Adrenal gland (tissue), 12 donors: ENCODE measurements around the gene PANX2. TPM values are rescaled to one million over a fixed set of nuclear protein-coding genes. Genes with fewer than 3 reads are reported as not detected.

ENCODE experiments used
- DNase-seq, 7 donors: peaks; one replicate each; pipeline ENCODE4 v3.0.0-alpha.2; 2019 to 2020
- H3K27ac ChIP-seq, 5 donors: fragments of 200-600 bp; sonication (generic) in 4 of 5; 1 replicate in 3 of 5; 2 replicates in 2 of 5; pipeline versions ENCODE4 v1.5.1 to v1.8.0; 2016 to 2020; ENCODE audit warnings: mild to moderate bottlenecking in 1 of 5
- H3K27me3 ChIP-seq: fragments of 200-600 bp; 2 replicates; pipeline ENCODE4 v1.8.0; 2021
- H3K36me3 ChIP-seq, 2 donors: fragments of 200-600 bp; replicated peaks in 1 of 2; 1 replicate in 1 of 2; 2 replicates in 1 of 2; pipeline versions ENCODE4 v1.5.1 to v1.8.0; 2018 to 2022
- H3K4me1 ChIP-seq, 2 donors: fragments of 200-600 bp; replicated peaks in 1 of 2; 1 replicate in 1 of 2; 2 replicates in 1 of 2; pipeline versions ENCODE4 v1.5.1 to v1.8.0; 2018 to 2021
- H3K4me3 ChIP-seq, 4 donors: fragments of 200-600 bp; sonication (generic) in 3 of 4; one replicate each; pipeline ENCODE4 v1.5.1; 2016 to 2018
- H3K9me3 ChIP-seq, 3 donors: fragments of 200-600 bp; sonication (generic) in 1 of 3; replicated peaks in 1 of 3; 1 replicate in 2 of 3; 2 replicates in 1 of 3; pipeline versions ENCODE4 v1.5.1 to v1.8.0; 2016 to 2021
- POLR2A ChIP-seq, 2 donors: fragments of 450-650 bp; IDR thresholded peaks; one replicate each; pipeline ENCODE4 v1.6.1; 2017; ENCODE audit warnings: antibody characterized with exemption in 2 of 2, mild to moderate bottlenecking in 2 of 2, moderate library complexity in 1 of 2
- WGBS, 4 donors: extraction: QIAGEN DNeasy Blood & Tissue Kit in 2 of 4; methylation state at CpG; one replicate each; pipeline versions ENCODE4 v1.1.5 to v1.1.7; 2013 to 2017; 5-methylcytosine and 5-hydroxymethylcytosine counted together
- intact Hi-C, 2 donors: fragments of 100-400 bp; cut with DNase I; formaldehyde crosslinking; loops; one replicate each; pipeline versions ENCODE4 v1.14.1 to v1.15.0; 2022 to 2023
- polyA plus RNA-seq, 3 donors: library from polyadenylated mRNA; stranded (reverse); fragments of 200-250 nt in 2 of 3; fragments of 350-450 nt in 1 of 3; fragmentation: Illumina TruSeq in 1 of 3; extraction: RNeasy Lipid Tissue Mini Kit (QIAGEN cat#74804) in 1 of 3; gene quantifications; one replicate each; pipeline ENCODE4 v1.2.3, GENCODE V29; 2013 to 2014
- total RNA-seq, 9 donors: library from RNA; depleted of rRNA in 4 of 9; stranded (reverse); fragments of >200 nt in 4 of 9; fragments of 120-200 nt in 1 of 9; fragmentation: NEBNext Ultra II Directional in 1 of 9; extraction: Animal tissue kit (Norgen Biotek cat#: 25700) in 1 of 9; gene quantifications; one replicate each; pipeline versions ENCODE4 v1.1.0 to v1.2.4, GENCODE V29; 2013 to 2023
- TF ChIP-seq, protein P1 (sequence below), 6 experiments: fragments of 450-650 bp in 4 of 6; fragments of 200-600 bp in 2 of 6; sonication (generic) in 1 of 6; IDR thresholded peaks; 1 replicate in 5 of 6; 2 replicates in 1 of 6; pipeline versions ENCODE4 v1.5.1 to v1.8.0; 2016 to 2021; ENCODE audit warnings: antibody characterized with exemption in 6 of 6, mild to moderate bottlenecking in 2 of 6, moderate library complexity in 1 of 6
- donor health status: healthy with polysubstance abuse.
- donor health status: Bipolar disorder and iron deficiency.
- donor health status: DM: yes; HTN: yes; CAD: no.
- donor health status: DM: no; HTN: no; CAD: no.
- donor health status: DM: no; HTN: no; CAD: no.
- donor health status: DM: yes; HTN: yes; CAD: no.

PANX2 gene
- total and polyA plus RNA-seq, 12 donors: 0.22 to 4.1 (median 0.70) TPM

- Histone ChIP-seq H3K4me3 (no peak overlapping the region), H3K27ac (no peak overlapping the region), H3K36me3 (peaks cover 0 to 82% of the 10 kb centered on the region in 2 donors), H3K9me3 (no peaks in the 10 kb centered on the region), H3K4me1 (no peaks in the 10 kb centered on the region), H3K27me3 (no peaks in the 10 kb centered on the region)
- WGBS, 4 donors: 81 to 93% (median 90%) methylated on average over 10 to 19 of the region's 19 CpGs
- DNase-seq: no peak
- intact Hi-C loops: no loop called here
- TF ChIP-seq, protein P1, sequence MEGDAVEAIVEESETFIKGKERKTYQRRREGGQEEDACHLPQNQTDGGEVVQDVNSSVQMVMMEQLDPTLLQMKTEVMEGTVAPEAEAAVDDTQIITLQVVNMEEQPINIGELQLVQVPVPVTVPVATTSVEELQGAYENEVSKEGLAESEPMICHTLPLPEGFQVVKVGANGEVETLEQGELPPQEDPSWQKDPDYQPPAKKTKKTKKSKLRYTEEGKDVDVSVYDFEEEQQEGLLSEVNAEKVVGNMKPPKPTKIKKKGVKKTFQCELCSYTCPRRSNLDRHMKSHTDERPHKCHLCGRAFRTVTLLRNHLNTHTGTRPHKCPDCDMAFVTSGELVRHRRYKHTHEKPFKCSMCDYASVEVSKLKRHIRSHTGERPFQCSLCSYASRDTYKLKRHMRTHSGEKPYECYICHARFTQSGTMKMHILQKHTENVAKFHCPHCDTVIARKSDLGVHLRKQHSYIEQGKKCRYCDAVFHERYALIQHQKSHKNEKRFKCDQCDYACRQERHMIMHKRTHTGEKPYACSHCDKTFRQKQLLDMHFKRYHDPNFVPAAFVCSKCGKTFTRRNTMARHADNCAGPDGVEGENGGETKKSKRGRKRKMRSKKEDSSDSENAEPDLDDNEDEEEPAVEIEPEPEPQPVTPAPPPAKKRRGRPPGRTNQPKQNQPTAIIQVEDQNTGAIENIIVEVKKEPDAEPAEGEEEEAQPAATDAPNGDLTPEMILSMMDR (IDR thresholded peaks at IDR 0.05): peak in 2 of 6 experiments; percentile 4 to 9
- TF ChIP-seq POLR2A (IDR thresholded peaks at IDR 0.05): no peak
These were observed 51.1 kb downstream of the PANX2 start for GRCh38 chr22:50221410-50222300.

DNA sequence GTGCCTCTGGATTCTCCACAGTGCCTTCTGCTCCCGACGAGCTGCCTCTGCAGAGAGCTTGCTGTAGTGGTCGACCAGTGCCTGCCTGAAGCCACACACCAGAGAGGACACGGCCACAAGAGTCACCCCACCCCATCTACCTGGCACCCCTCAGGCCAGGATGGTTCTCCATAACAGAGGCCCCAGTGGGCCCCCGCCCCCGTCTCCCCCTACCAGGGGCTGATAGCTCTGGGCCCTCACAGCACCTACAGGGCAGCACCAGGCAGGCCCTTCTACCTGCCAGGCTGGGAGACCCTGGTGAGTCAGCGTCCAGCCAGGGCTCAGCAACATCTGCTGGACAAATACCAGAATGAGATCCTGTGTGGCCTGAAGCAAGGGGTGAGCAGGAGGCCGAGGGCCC, 52.0 kb downstream of the PANX2 start:
- Histone ChIP-seq H3K36me3 (peaks cover 0 to 77% of the 10 kb centered on the region in 2 donors), H3K4me3 (no peak overlapping the region), H3K9me3 (no peaks in the 10 kb centered on the region), H3K27ac (no peak overlapping the region), H3K4me1 (no peaks in the 10 kb centered on the region), H3K27me3 (no peaks in the 10 kb centered on the region)
- no peak for DNase-seq
- TF ChIP-seq POLR2A (IDR thresholded peaks at IDR 0.05): no peak
- TF ChIP-seq, protein P1 (IDR thresholded peaks at IDR 0.05): no peak
- intact Hi-C loops: no loop called here
- 88 to 100% (median 98%) methylated on average over 2 to 8 of the region's 8 CpGs for WGBS, 4 donors

- H3K36me3 ChIP-seq: peaks cover 0 to 75% of the 10 kb centered on the region in 2 donors
- H3K9me3 ChIP-seq: no peaks in the 10 kb centered on the region
- DNase-seq: no peak
- H3K4me1 ChIP-seq: no peaks in the 10 kb centered on the region
- H3K27ac ChIP-seq: no peak overlapping the region
- WGBS, 4 donors: 89 to 93% (median 90%) methylated on average over 15 to 16 of the region's 16 CpGs
- no peaks in the 10 kb centered on the region for H3K27me3 ChIP-seq
- TF ChIP-seq, protein P1 (IDR thresholded peaks at IDR 0.05): no peak
- TF ChIP-seq POLR2A (IDR thresholded peaks at IDR 0.05): no peak
- H3K4me3 ChIP-seq: no peak overlapping the region
- intact Hi-C loops: no loop called here
These were observed 53.5 kb downstream of the PANX2 start for GRCh38 chr22:50224071-50224470.

DNA sequence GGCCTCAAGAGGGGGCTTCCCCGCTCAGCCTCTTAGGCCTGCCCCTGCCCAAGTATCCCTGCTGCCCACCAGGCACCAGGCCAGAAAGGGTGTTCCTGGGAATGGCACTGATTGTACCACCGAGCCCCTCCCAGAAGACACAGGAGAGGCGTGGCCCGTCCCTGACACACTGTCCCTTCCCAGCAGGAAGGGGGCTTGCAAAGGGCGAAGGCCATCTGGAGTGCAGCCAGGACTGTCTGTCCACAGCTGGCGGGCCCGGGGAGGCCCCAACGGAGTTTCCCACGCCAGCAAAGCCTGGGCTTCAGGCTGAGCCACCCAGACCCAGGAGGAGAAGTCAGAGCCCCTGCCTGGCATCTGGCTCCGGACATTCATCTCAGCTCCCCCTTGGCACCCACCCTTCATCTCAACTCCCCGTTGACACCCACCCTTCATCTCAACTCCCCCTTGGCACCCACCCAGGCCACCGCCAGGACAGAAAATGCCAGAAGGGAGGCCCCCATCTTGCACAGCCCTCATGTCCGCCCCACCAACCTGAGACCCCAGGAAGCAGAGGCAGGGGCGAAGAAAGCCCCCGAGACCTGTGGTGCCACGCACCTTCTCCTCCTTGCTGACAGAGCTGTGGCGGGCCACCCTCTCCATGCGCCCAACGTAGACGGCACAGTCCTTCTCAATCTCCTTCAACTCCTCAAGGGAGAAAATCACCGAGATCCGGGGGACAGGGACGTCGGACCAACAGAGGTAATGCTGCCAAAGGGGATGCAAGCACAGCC, 54.9 kb downstream of the PANX2 start:
- Histone ChIP-seq H3K27me3 (no peaks in the 10 kb centered on the region), H3K36me3 (peaks cover 0 to 71% of the 10 kb centered on the region in 2 donors), H3K4me3 (no peak overlapping the region), H3K4me1 (no peaks in the 10 kb centered on the region), H3K9me3 (no peaks in the 10 kb centered on the region), H3K27ac (no peak overlapping the region)
- no peak for DNase-seq
- intact Hi-C loops: no loop called here
- TF ChIP-seq, protein P1 (IDR thresholded peaks at IDR 0.05): no peak
- TF ChIP-seq POLR2A (IDR thresholded peaks at IDR 0.05): no peak
- 85 to 93% (median 87%) methylated on average over 14 to 24 of the region's 24 CpGs for WGBS, 4 donors
